NAMALWA (cell line): ENCODE measurements around the gene RPL32.
"Not testable (repeated sequence)": the region's sequence is repeated elsewhere in the genome, so short reads cannot be mapped to it uniquely, and the experiment has no call there.

Experiments used
- DNase-seq: peaks from one replicate; pipeline ENCODE4 v3.0.0-alpha.2; 2015; ENCODE audit warnings: low spot score

Gene RPL32

DNA sequence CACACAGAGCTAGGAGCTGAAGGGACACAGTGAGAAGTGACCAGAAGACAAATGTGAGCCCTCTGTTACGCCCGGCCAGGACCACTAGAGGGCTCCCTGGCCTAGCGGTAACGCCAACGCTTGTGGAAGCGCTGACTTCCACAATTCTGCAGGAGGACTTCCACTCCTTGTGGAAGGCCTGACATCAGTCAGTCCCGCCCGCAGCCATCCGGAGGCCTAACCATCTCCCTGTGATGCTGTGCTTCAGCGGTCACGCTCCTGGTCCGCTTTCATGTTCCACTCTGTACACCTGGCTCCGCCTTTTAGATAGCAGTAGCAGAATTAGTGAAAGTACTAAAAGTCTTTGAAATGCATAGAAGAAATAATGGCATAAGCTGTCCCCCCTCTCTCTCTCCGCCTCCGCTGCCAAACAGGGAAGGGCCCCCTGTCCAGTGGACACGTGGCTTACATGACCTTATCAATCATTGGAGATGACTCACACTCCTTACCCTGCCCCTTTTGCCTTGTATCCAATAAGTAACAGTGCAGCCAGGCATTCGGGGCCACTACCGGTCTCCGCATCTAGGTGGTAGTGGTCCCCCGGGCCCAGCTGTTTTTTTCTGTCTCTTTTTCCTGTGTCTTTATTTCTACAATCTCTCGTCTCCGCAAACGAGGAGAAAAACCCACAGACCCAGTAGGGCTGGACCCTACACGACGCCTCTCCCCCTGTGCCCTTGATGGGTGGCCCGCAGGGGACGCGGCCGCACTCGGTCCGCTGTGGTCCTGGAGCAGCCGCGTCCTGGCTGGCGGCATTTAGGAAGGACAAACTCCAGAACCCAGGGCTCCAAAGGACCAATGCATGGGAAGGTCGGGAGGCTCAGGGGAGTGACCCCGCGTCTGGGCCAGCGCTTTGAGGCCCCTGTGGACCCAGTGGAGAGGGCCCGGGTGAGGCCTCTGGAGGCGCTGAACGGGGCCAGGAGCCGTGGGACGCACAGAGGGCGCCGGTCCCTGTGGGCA, 27.0 kb upstream of the RPL32 start:
- DNase-seq: peak; percentile 78

GRCh38 chr3:12866836-12867235, 25.5 kb upstream of the RPL32 start:
- DNase-seq: no peak

GRCh38 chr3:12865271-12865670, 23.9 kb upstream of the RPL32 start:
- no peak for DNase-seq

- DNase-seq: no peak
These were observed 21.0 kb upstream of the RPL32 start for GRCh38 chr3:12862387-12862786.

DNA sequence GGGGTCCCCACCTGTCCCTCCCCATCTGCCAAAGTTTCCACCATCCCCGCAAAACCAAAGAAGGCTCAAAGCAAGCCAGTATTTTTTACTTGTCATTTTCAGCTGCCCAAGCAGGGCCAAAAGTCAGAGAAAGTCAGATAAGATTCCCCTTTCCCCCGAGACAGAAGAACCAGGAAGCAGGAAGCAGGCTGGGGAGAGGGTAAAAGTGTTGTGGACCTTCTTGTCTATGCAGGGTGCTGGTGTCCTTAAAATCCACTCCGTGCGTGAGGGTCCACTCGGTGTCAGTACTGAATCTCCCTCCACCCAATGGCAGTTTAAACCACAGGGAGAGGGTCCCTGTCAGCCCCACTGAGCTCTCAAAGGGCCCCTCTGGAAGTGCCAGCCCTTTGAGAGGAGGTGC, 20.2 kb upstream of the RPL32 start:
- no peak for DNase-seq

DNA sequence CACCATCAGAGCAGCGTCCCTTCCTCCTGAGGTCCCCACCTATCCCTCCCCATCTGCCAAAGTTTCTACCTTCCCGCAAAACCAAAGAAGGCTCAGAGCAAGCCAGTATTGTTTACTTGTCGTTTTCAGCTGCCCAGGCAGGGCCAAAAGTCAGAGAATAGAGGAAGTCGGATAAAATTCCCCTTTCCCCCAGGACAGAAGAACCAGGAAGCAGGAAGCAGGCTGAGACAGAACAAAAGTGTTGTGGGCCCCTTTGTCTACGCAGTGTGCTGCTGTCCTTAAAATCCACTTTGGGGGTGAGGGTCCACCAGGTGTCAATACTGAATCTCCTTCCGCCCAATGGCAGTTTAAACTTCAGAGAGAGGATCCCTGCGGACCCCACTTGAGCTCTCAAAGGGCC, 18.5 kb upstream of the RPL32 start:
- no peak for DNase-seq

DNA sequence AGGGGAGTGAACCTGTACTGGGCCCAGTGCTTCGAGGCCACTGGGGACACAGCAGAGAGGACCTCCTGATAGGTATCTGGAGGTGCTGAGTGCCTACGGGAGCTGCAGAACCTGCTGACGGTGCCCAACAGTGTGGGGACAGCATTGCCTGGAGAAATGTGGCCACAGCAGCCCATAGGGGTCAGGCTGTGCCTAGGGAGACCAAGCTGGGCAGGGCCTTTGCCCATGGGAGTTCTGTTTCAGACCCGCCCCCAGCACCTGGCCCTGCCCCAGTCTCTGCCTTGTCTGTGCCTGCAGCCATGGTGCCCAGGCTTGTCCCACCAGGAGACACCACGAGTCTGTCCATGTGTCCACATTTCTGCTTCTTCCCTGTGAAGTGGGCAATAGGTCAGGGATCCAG, 15.3 kb upstream of the RPL32 start:
- DNase-seq: no peak

DNA sequence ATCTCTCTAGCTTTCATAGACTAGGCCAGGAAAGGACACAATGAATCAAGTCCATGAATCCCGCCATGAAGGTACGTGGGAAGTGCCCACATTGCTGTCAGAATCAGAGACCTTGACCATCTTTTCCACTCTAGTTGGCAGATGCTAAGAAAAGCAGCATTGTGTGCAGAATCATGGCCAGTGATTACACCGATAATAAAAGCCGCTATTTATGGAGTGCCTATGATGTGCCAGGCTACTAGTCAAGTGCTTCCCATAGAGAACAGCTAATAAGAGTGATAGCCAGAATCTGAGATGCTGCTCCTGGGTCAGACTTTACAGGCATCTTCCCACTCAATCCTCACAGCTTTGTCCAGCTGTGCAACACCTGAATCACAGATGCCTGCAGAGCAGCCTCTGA, 13.2 kb upstream of the RPL32 start:
- no peak for DNase-seq

DNA sequence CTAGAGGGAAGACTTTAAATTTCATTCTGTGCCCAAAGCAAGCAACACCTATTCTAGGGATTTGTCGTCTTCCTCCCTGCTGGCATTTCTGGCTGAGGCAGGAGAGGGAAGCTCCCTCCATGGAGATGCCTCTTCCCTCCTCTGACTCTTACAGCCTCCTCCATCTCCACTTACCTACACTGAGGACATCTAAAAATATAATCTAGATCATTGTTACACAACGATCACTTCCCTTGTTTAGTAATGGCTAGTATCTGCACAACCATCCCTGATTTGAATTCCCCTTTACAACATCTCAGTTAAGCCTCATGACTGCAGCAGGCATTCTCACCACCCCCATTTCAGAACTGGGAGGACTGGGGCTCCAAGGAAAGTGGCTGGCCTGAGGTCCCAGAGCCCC, 12.5 kb upstream of the RPL32 start:
- not testable (repeated sequence) for DNase-seq

DNA sequence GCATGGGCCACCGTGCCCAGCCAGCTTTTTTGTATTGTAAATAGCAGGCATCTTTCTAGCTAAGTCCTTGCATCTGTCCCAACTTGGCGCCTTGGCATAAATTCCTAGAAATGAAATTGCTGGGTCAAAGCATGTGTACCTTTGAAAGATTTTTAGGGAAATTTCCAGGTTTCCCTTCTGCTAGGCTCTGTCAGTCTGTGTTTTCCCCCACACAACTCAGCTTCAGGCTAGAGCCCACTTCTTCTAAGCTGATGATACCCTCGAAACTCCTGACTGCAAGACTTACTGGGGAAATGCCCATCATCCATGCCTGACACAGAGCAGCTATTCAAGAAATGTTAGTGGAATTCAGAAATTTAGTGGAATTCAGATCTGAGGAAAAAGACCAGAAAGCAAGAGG, 10.8 kb upstream of the RPL32 start:
- DNase-seq: no peak

DNA sequence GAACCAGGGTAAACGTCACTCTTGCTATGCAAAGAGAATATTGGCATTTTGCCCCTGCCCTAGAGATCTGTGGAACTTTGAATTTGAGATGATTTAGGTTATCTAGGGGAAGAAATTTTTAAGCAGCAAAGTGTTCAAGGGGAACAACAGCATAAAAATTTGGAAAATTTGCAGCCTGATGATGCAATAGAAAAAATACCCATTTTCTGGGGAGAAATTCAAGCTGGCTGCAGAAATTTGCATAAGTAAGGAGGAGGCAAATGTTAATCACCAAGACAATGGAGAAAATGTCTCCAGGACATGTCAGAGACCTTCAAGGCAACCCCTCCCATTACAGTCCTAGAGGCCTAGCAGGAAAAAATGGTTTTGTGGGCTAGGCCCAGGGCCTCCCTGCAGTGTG, 4.4 kb upstream of the RPL32 start:
- no peak for DNase-seq

DNA sequence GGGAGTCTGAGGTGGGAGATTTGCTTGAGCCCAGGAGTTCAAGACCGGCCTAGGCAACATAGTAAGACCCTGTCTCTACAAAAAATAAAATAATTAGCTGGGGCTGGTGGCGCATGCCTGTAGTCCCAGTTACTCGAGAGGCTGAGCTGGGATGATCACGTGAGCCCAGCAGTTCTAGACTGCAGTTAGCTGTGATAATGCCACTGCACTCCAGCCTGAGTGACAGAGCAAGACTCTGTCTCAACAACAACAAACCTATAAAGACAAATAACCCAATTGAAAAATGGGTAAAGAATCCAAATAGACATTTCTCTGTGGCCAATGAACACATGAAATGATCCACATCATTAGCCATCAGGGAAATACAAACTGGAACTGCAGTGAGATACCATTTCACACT, 1.1 kb upstream of the RPL32 start:
- DNase-seq: no peak

- DNase-seq: no peak
These were observed 584 bp upstream of the RPL32 start for GRCh38 chr3:12841970-12842328.

- no peak for DNase-seq
These were observed 695 bp downstream of the RPL32 start for GRCh38 chr3:12840591-12841148.

DNA sequence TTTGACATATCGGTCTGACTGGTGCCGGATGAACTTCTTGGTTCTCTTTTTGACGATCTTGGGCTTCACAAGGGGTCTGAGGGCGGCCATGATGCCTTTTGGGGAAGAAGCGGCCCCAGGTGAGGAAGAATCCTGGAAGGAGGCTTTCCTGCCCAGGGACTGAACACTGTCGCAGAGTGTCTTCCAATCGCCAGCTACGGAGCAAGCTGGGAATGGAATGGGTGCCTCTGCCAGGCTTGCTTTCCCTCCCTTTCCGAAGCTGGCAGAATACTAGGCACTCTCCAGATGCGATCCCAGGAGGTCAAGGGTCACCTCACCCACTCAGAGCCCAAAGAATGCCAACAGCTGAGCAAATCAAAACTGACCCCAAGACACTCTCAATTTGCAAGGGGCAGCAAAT, 1.2 kb downstream of the RPL32 start:
- not testable (repeated sequence) for DNase-seq

GRCh38 chr3:12839156-12839946, 2.0 kb downstream of the RPL32 start:
- DNase-seq: no peak

- DNase-seq: no peak
These were observed 3.0 kb downstream of the RPL32 start for GRCh38 chr3:12838179-12838965.

GRCh38 chr3:12837295-12837986, 3.9 kb downstream of the RPL32 start:
- no peak for DNase-seq

DNA sequence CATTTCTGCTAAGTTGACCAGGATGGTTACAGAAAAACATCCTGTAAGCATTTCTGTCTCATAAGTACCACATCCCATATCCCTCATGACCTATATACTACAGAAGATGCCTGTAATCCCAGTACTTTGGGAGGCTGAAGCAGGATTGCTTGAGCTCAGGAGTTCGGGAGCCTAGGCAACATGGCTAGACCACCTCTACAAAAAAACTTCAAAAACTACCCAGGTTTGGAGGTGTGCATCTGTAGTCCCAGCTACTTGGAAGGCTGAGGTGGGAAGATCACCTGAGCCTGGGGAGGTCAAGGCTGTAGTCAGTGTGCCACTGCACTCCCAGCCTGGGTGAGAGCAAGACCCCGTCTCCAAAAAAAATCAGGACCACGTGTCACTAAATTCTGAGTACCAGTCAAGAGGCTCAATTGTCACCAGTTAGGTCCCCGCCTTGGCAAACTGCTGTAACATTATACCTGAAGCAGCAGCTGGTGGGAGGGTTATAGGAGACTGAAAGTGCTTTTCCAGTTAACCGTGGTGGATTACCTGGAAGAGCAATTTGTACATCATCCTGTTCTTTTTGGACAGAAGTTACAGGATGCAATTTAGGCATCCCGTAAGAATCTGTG, 6.2 kb downstream of the RPL32 start:
- DNase-seq: no peak

- peak; percentile 37 for DNase-seq
These were observed 7.9 kb downstream of the RPL32 start for GRCh38 chr3:12833222-12834161.
